Activated naive CD8-positive, alpha-beta T cell treated with anti-CD3 and anti-CD28 coated beads, Interleukin-2, amount 50 U/mL, for 24 hours (primary cell): Measurements from ENCODE around the gene ANK2.
A peak's percentile ranks its signal among the peaks of the same experiment; 100 is the strongest.
"Not testable (repeated sequence)": the region's sequence is repeated elsewhere in the genome, so short reads cannot be mapped to it uniquely, and the experiment has no call there.

ENCODE experiments used
- ATAC-seq: fragments of 150-1000 bp; cut with Tn5 transposase; one replicate; pipeline ENCODE4 v1.10.0; 2021
- DNase-seq: peaks from one replicate; pipeline ENCODE4 v3.0.0; 2021
- H3K27ac Mint-ChIP-seq: one replicate; pipeline ENCODE4 v1.8.0; 2021; ENCODE audit warnings: mild to moderate bottlenecking, mixed read lengths
- H3K27me3 Mint-ChIP-seq: one replicate; pipeline ENCODE4 v1.8.0; 2021; ENCODE audit warnings: mixed read lengths
- H3K36me3 Mint-ChIP-seq: one replicate; pipeline ENCODE4 v1.8.0; 2021; ENCODE audit warnings: low read depth, mixed read lengths
- H3K4me1 Mint-ChIP-seq: one replicate; pipeline ENCODE4 v1.8.0; 2021; ENCODE audit warnings: mixed read lengths
- H3K4me3 Mint-ChIP-seq: one replicate; pipeline ENCODE4 v1.8.0; 2021; ENCODE audit warnings: mild to moderate bottlenecking, moderate library complexity, mixed read lengths
- H3K9me3 Mint-ChIP-seq: one replicate; pipeline ENCODE4 v1.8.0; 2021; ENCODE audit warnings: mixed read lengths

ANK2 gene

GRCh38 chr4:113065629-113066028 is 16.2 kb downstream of the ANK2 start:
- H3K9me3 Mint-ChIP-seq = no peaks in the 10 kb centered on the region

DNA sequence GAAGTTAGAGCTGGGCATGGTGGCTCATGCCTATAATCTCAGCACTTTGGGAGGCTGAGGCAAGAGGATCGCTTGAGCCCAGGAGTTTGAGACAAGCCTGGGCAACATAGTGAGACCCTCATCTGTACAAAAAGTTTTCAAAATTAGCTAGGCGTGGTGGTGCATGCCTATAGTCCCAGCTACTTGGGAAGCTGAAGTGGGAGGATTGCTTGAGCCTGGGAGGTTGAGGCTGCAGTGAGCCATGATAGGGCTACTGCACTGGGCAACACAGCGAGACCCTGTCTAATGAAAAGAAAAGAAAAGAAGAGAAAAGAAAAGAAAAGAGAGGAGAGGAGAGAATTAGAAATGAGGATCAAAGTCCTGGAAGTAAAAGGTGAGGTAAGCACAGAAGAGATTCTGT is 19.3 kb downstream of the ANK2 start:
- not testable (repeated sequence) for DNase-seq, ATAC-seq, H3K27ac Mint-ChIP-seq, H3K4me1 Mint-ChIP-seq, H3K4me3 Mint-ChIP-seq, H3K36me3 Mint-ChIP-seq, H3K9me3 Mint-ChIP-seq, H3K27me3 Mint-ChIP-seq

More at GRCh38 chr4:113065629-113066028, 16.2 kb downstream of the ANK2 start:
- Mint-ChIP-seq H3K27ac (no peak overlapping the region), H3K36me3 (no peaks in the 10 kb centered on the region), H3K4me3 (no peak overlapping the region), H3K4me1 (no peaks in the 10 kb centered on the region), H3K27me3 (no peaks in the 10 kb centered on the region)
- no peak for ATAC-seq
- DNase-seq = no peak

- Mint-ChIP-seq H3K9me3 (no peaks in the 10 kb centered on the region), H3K4me3 (no peak overlapping the region), H3K27me3 (no peaks in the 10 kb centered on the region), H3K36me3 (no peaks in the 10 kb centered on the region), H3K4me1 (no peaks in the 10 kb centered on the region), H3K27ac (no peak overlapping the region)
- ATAC-seq (peak; percentile 54), DNase-seq (no peak)
These were observed 19.9 kb downstream of the ANK2 start for GRCh38 chr4:113069212-113069892.

GRCh38 chr4:113070755-113071154 is 21.3 kb downstream of the ANK2 start:
- no peak overlapping the region for H3K4me3 Mint-ChIP-seq
- no peaks in the 10 kb centered on the region for H3K36me3 Mint-ChIP-seq
- no peak for ATAC-seq
- no peak for DNase-seq
- H3K27ac Mint-ChIP-seq = no peak overlapping the region
- no peaks in the 10 kb centered on the region for H3K9me3 Mint-ChIP-seq
- H3K4me1 Mint-ChIP-seq = no peaks in the 10 kb centered on the region
- H3K27me3 Mint-ChIP-seq = no peaks in the 10 kb centered on the region

DNA sequence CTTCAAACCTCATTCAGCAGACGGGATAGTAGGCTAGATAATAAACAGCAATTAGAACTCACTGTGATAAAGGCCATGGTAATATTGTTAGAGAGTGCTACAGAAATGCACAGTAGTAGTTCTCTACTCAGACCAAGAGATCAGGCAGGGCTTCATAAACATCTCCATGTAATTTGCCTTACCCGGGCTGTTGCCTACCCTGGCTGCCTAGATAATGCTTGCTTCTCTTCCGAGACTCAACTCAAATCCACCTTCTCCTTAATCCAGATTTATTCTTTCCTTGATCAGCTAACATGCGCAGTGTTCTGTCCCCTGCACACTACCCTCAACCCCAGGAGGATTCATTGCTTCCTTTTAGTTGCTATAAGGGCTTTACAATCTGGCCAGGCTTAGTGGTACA is 21.8 kb downstream of the ANK2 start:
- Mint-ChIP-seq H3K27ac (no peak overlapping the region), H3K36me3 (no peaks in the 10 kb centered on the region), H3K4me1 (no peaks in the 10 kb centered on the region), H3K27me3 (no peaks in the 10 kb centered on the region), H3K4me3 (no peak overlapping the region), H3K9me3 (no peaks in the 10 kb centered on the region)
- ATAC-seq (no peak), DNase-seq (no peak)

DNA sequence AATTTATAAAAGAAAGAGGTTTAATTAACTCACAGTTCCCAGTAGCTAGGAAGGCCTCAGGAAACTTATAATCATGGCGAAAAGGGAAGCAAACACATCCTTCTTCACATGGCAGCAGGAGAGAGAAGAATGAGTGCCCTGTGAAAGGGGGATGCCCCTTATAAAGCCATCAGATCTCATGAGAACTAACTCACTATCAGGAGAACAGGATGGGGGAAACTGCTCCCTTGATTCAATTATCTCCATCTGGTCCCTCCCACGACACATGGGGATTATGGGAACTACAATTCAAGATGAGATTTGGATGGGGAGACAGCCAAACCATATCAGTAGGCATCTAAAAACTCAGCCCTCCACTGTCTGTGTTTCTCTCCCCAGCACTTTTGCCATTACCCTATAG is 22.4 kb downstream of the ANK2 start:
- no peaks in the 10 kb centered on the region for H3K9me3 Mint-ChIP-seq
- H3K27me3 Mint-ChIP-seq = no peaks in the 10 kb centered on the region
- no peaks in the 10 kb centered on the region for H3K4me1 Mint-ChIP-seq
- ATAC-seq = no peak
- H3K27ac Mint-ChIP-seq = no peak overlapping the region
- H3K36me3 Mint-ChIP-seq = no peaks in the 10 kb centered on the region
- no peak for DNase-seq
- H3K4me3 Mint-ChIP-seq = no peak overlapping the region

GRCh38 chr4:113073451-113074005 is 24.1 kb downstream of the ANK2 start:
- DNase-seq (no peak), ATAC-seq (no peak)
- Mint-ChIP-seq H3K4me1 (no peaks in the 10 kb centered on the region), H3K27me3 (no peaks in the 10 kb centered on the region), H3K4me3 (no peak overlapping the region), H3K27ac (no peak overlapping the region), H3K9me3 (no peaks in the 10 kb centered on the region), H3K36me3 (no peaks in the 10 kb centered on the region)

- Mint-ChIP-seq H3K4me3 (no peak overlapping the region), H3K27me3 (no peaks in the 10 kb centered on the region), H3K36me3 (no peaks in the 10 kb centered on the region), H3K9me3 (no peaks in the 10 kb centered on the region), H3K4me1 (no peaks in the 10 kb centered on the region), H3K27ac (no peak overlapping the region)
- ATAC-seq (no peak), DNase-seq (no peak)
These were observed 28.1 kb downstream of the ANK2 start for GRCh38 chr4:113077575-113077974.

DNA sequence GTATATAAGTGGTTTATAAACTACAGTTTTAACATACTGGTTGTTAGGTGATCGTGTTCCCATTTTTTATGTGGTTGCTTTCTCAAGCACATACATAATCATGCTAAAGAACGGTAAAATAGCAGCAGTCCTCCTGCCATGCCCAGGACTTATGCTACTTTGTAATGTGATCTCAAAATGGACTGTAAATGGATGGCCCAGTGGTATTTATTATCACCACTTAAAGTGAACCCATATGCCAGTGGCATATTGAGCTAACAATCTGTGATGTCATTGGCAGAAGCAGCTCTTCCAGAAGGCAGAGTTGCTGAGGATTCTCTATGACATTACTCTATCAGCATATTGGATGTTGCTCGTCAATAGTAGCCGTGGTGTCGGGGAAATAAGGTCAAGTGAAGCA is 28.6 kb downstream of the ANK2 start:
- no peak for ATAC-seq
- H3K27ac Mint-ChIP-seq = no peak overlapping the region
- no peaks in the 10 kb centered on the region for H3K36me3 Mint-ChIP-seq
- DNase-seq = no peak
- no peak overlapping the region for H3K4me3 Mint-ChIP-seq
- H3K9me3 Mint-ChIP-seq = no peaks in the 10 kb centered on the region
- H3K4me1 Mint-ChIP-seq = no peaks in the 10 kb centered on the region
- no peaks in the 10 kb centered on the region for H3K27me3 Mint-ChIP-seq

DNA sequence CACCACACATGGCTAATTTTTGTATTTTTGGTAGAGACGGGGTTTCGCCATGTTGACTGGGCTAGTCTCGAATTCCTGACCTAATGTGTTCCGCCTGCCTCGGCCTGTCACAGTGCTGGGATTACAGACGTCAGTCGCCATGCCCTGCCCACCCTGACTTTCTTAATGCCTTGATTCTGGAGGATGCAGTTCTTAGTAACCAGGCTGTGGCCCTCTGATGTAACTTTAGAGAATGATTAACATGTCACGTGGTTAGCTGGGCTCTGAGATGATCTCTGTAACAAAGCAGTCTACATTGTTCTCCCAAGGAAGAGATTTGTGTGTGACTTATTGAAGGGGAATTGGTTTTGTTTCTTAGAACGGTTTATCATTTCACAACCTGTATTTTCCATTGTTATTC is 30.6 kb downstream of the ANK2 start:
- Mint-ChIP-seq H3K27ac (no peak overlapping the region), H3K9me3 (no peaks in the 10 kb centered on the region), H3K36me3 (no peaks in the 10 kb centered on the region), H3K4me3 (no peak overlapping the region), H3K27me3 (no peaks in the 10 kb centered on the region), H3K4me1 (no peaks in the 10 kb centered on the region)
- ATAC-seq (no peak), DNase-seq (no peak)

- no peaks in the 10 kb centered on the region for H3K36me3 Mint-ChIP-seq
- no peak overlapping the region for H3K4me3 Mint-ChIP-seq
- DNase-seq (no peak), ATAC-seq (no peak)
- no peaks in the 10 kb centered on the region for H3K27me3 Mint-ChIP-seq
- no peaks in the 10 kb centered on the region for H3K9me3 Mint-ChIP-seq
- H3K4me1 Mint-ChIP-seq = no peaks in the 10 kb centered on the region
- no peak overlapping the region for H3K27ac Mint-ChIP-seq
These were observed 31.2 kb downstream of the ANK2 start for GRCh38 chr4:113080624-113081023.

GRCh38 chr4:113083346-113083745 is 33.9 kb downstream of the ANK2 start:
- H3K4me3 Mint-ChIP-seq = no peak overlapping the region
- H3K9me3 Mint-ChIP-seq = no peaks in the 10 kb centered on the region
- H3K4me1 Mint-ChIP-seq = no peaks in the 10 kb centered on the region
- no peak overlapping the region for H3K27ac Mint-ChIP-seq
- H3K27me3 Mint-ChIP-seq = peaks cover 3% of the 10 kb centered on the region
- H3K36me3 Mint-ChIP-seq = no peaks in the 10 kb centered on the region
- no peak for DNase-seq
- ATAC-seq = no peak

DNA sequence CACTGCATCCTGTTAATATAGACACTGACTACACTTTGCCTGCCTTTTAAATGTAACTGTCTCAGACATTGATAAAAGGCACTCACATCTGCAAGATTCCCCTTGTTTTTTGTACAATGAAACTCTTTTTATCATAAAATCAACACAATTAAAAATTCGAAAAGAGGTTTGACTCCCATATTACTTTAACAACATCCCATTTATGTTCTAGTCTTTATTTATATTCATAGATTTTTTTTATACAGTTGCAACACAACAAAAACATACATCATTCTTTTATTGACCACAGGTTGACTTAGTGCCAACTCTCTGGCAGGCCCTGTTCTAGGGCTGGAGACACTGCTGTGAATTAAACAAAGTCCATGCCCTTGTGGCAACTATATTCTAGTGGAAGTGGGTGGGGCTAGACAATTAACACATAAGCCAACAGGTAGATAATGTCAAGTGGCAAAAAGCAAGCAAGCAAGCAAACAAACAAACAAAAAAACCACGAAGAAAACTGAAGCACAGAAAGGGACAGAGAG is 36.8 kb downstream of the ANK2 start:
- H3K36me3 Mint-ChIP-seq = no peaks in the 10 kb centered on the region
- H3K27ac Mint-ChIP-seq = no peak overlapping the region
- H3K4me1 Mint-ChIP-seq = no peaks in the 10 kb centered on the region
- H3K9me3 Mint-ChIP-seq = no peaks in the 10 kb centered on the region
- peaks cover 3% of the 10 kb centered on the region for H3K27me3 Mint-ChIP-seq
- no peak for DNase-seq
- no peak for ATAC-seq
- H3K4me3 Mint-ChIP-seq = no peak overlapping the region

DNA sequence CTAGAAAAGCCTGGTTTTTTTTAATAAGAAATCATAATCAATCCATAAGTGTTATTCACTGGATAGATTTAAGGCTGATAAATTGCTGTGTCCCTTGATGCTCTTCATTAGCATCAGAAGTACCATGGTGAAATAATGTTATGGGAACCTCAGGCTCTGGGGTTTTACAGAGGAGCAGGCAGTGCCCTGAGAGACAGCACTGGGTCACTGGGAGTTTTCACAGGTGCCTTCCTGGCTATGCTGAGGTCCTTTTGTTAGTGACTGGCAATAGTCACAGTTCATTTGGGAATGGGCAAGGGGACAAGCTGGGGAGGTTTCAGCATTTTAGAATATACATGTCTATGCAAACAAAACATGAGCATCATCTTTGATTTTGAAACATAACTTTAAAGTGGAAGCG is 38.6 kb downstream of the ANK2 start:
- no peaks in the 10 kb centered on the region for H3K36me3 Mint-ChIP-seq
- H3K4me3 Mint-ChIP-seq = no peak overlapping the region
- DNase-seq = no peak
- peaks cover 3% of the 10 kb centered on the region for H3K27me3 Mint-ChIP-seq
- no peaks in the 10 kb centered on the region for H3K4me1 Mint-ChIP-seq
- H3K9me3 Mint-ChIP-seq = no peaks in the 10 kb centered on the region
- no peak for ATAC-seq
- H3K27ac Mint-ChIP-seq = no peak overlapping the region

DNA sequence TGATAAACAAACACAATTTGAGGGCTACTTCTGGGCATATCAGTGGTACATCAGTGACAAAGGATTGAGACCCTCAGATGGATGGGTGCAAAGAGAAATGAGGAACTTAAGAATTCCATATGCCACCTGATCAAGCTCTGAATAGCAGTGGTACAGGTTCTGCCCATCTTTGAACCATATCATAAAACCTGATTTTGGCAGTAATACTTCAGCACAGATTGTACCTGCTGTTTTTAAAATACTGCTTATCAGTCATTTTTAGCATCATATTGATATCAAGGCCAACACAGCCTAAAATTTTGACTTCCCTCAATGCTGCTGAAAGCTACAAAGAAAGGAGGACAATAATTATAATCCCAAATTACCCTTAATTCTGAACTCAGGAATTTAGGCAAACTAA is 41.5 kb downstream of the ANK2 start:
- ATAC-seq (no peak), DNase-seq (no peak)
- H3K9me3 Mint-ChIP-seq = no peaks in the 10 kb centered on the region
- H3K27ac Mint-ChIP-seq = no peak overlapping the region
- H3K4me1 Mint-ChIP-seq = no peaks in the 10 kb centered on the region
- no peaks in the 10 kb centered on the region for H3K36me3 Mint-ChIP-seq
- H3K27me3 Mint-ChIP-seq = peaks cover 6% of the 10 kb centered on the region
- H3K4me3 Mint-ChIP-seq = no peak overlapping the region

DNA sequence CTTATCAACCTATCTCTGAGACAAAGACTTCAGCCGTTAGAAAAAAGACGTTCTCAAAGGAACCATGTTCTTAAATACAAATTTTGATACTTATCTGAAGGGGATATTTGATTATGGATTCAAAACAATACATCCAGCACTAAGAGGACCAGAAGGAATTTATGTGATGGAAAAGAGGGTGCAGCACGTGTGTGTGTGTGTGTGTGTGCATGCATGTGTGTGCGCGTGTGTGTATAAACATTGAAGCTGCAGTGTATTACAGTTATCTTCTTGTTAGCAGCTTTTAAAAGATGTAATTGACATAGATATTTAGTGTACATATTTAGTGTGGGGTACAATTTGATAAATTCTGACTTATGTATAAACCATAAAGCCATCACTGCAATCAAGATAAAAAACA is 44.9 kb downstream of the ANK2 start:
- Mint-ChIP-seq H3K36me3 (no peaks in the 10 kb centered on the region), H3K9me3 (no peaks in the 10 kb centered on the region), H3K4me1 (no peaks in the 10 kb centered on the region), H3K4me3 (no peak overlapping the region), H3K27me3 (peaks cover 3% of the 10 kb centered on the region), H3K27ac (no peak overlapping the region)
- no peak for DNase-seq
- ATAC-seq = no peak
